ENCODE data around the gene AP3S1. TPM values are rescaled to one million over a fixed set of nuclear protein-coding genes. Genes with fewer than 3 reads are reported as not detected.

The AP3S1 gene
- total RNA-seq, 1 donor from 2014 or later = 131 TPM

GRCh38 chr5:115949096-115949495, 107.4 kb downstream of the AP3S1 start:
- Mint-ChIP-seq H3K9me3 (ENCODE audit: unreplicated experiment) (no peaks in the 10 kb centered on the region), H3K4me1 (ENCODE audit: low read depth, unreplicated experiment) (no peaks in the 10 kb centered on the region), H3K36me3 (ENCODE audit: unreplicated experiment) (no peaks in the 10 kb centered on the region), H3K27ac (ENCODE audit: unreplicated experiment) (no peak overlapping the region), H3K27me3 (ENCODE audit: unreplicated experiment) (no peaks in the 10 kb centered on the region), H3K4me3 (ENCODE audit: unreplicated experiment) (no peak overlapping the region)
- TF ChIP-seq CTCF (IDR thresholded peaks at IDR 0.05; ENCODE audit: partially characterized antibody, unreplicated experiment) = no peak
- no peak for DNase-seq

- no peak overlapping the region for H3K4me3 Mint-ChIP-seq (ENCODE audit: unreplicated experiment)
- H3K27me3 Mint-ChIP-seq (ENCODE audit: unreplicated experiment) = no peaks in the 10 kb centered on the region
- TF ChIP-seq CTCF (IDR thresholded peaks at IDR 0.05; ENCODE audit: partially characterized antibody, unreplicated experiment) = no peak
- no peak overlapping the region for H3K27ac Mint-ChIP-seq (ENCODE audit: unreplicated experiment)
- no peaks in the 10 kb centered on the region for H3K4me1 Mint-ChIP-seq (ENCODE audit: low read depth, unreplicated experiment)
- no peak for DNase-seq
- no peaks in the 10 kb centered on the region for H3K36me3 Mint-ChIP-seq (ENCODE audit: unreplicated experiment)
- H3K9me3 Mint-ChIP-seq (ENCODE audit: unreplicated experiment) = no peaks in the 10 kb centered on the region
Measured at GRCh38 chr5:115952588-115952987, 110.9 kb downstream of the AP3S1 start.

- Mint-ChIP-seq H3K4me1 (ENCODE audit: low read depth, unreplicated experiment) (no peaks in the 10 kb centered on the region), H3K36me3 (ENCODE audit: unreplicated experiment) (no peaks in the 10 kb centered on the region), H3K9me3 (ENCODE audit: unreplicated experiment) (no peaks in the 10 kb centered on the region), H3K27ac (ENCODE audit: unreplicated experiment) (no peak overlapping the region), H3K4me3 (ENCODE audit: unreplicated experiment) (no peak overlapping the region), H3K27me3 (ENCODE audit: unreplicated experiment) (no peaks in the 10 kb centered on the region)
- no peak for TF ChIP-seq CTCF (IDR thresholded peaks at IDR 0.05; ENCODE audit: partially characterized antibody, unreplicated experiment)
- no peak for DNase-seq
Measured at GRCh38 chr5:115954144-115954543, 112.4 kb downstream of the AP3S1 start.

GRCh38 chr5:115956957-115957356, 115.2 kb downstream of the AP3S1 start:
- H3K4me3 Mint-ChIP-seq (ENCODE audit: unreplicated experiment) = no peak overlapping the region
- no peak for TF ChIP-seq CTCF (IDR thresholded peaks at IDR 0.05; ENCODE audit: partially characterized antibody, unreplicated experiment)

GRCh38 chr5:115961381-115962238, 119.9 kb downstream of the AP3S1 start:
- DNase-seq = peak; percentile 31
- H3K27me3 Mint-ChIP-seq (ENCODE audit: unreplicated experiment) = peaks cover 13% of the 10 kb centered on the region
- H3K36me3 Mint-ChIP-seq (ENCODE audit: unreplicated experiment) = no peaks in the 10 kb centered on the region
- H3K27ac Mint-ChIP-seq (ENCODE audit: unreplicated experiment) = no peak overlapping the region
- H3K9me3 Mint-ChIP-seq (ENCODE audit: unreplicated experiment) = peaks cover 2% of the 10 kb centered on the region
- peaks cover 2% of the 10 kb centered on the region for H3K4me1 Mint-ChIP-seq (ENCODE audit: low read depth, unreplicated experiment)
- H3K4me3 Mint-ChIP-seq (ENCODE audit: unreplicated experiment) = peak overlapping the region; percentile 66
- TF ChIP-seq CTCF (IDR thresholded peaks at IDR 0.05; ENCODE audit: partially characterized antibody, unreplicated experiment) = no peak

More at GRCh38 chr5:115956957-115957356, 115.2 kb downstream of the AP3S1 start:
- Mint-ChIP-seq H3K27me3 (ENCODE audit: unreplicated experiment) (peaks cover 6% of the 10 kb centered on the region), H3K4me1 (ENCODE audit: low read depth, unreplicated experiment) (peaks cover 2% of the 10 kb centered on the region), H3K36me3 (ENCODE audit: unreplicated experiment) (no peaks in the 10 kb centered on the region), H3K9me3 (ENCODE audit: unreplicated experiment) (no peaks in the 10 kb centered on the region), H3K27ac (ENCODE audit: unreplicated experiment) (no peak overlapping the region)
- DNase-seq = no peak

All from glutamatergic neuron (in vitro differentiated cells).